Measurements from ENCODE around the gene PDE4B. TPM values are rescaled to one million over a fixed set of nuclear protein-coding genes. Genes with fewer than 3 reads are reported as not detected.
A peak's percentile ranks its signal among the peaks of the same experiment; 100 is the strongest.

Gene PDE4B
- total and polyA plus RNA-seq, 12 donors: 2.0 to 63.2 (median 15.3) TPM

GRCh38 chr1:66401244-66401643, 608.5 kb downstream of the PDE4B start:
- Histone ChIP-seq H3K27me3 (no peaks in the 10 kb centered on the region), H3K4me1 (peaks cover 9 to 44% (median 20%) of the 10 kb centered on the region in 9 donors), H3K4me3 (no peak overlapping the region), H3K27ac (no peak overlapping the region), H3K9me3 (no peaks in the 10 kb centered on the region), H3K36me3 (no peaks in the 10 kb centered on the region)
- 93 to 94% methylated on average over 2 of the region's 2 CpGs for WGBS, 2 donors
- DNase-seq: no peak
- ATAC-seq: no peak
- no peak for TF ChIP-seq CTCF (IDR thresholded peaks at IDR 0.05)
- intact Hi-C loops (cut with DNase I): loop anchor here in 3 of 10 donors (5.0 to 10.0 kb wide), 3 partner anchors 46 to 69 kb away; no protein-coding TSS in a partner anchor

- no peaks in the 10 kb centered on the region for H3K36me3 ChIP-seq
- H3K4me3 ChIP-seq: no peak overlapping the region
- intact Hi-C loops (cut with DNase I): loop anchor here in 3 of 10 donors (5.0 to 10.0 kb wide), 3 partner anchors 45 to 70 kb away; no protein-coding TSS in a partner anchor
- H3K4me1 ChIP-seq: peaks cover 9 to 34% (median 20%) of the 10 kb centered on the region in 9 donors
- ATAC-seq (peak; percentile 85 to 97 (median 94)), DNase-seq (peak; percentile 68 to 88)
- no peaks in the 10 kb centered on the region for H3K27me3 ChIP-seq
- WGBS, 2 donors: 10 to 18% methylated on average over 1 of the region's 1 CpG
- no peak for TF ChIP-seq CTCF (IDR thresholded peaks at IDR 0.05)
- no peaks in the 10 kb centered on the region for H3K9me3 ChIP-seq
- peak overlapping the region in 8 of 10 donors; percentile 13 to 76 (median 28) for H3K27ac ChIP-seq
Measured at GRCh38 chr1:66402194-66402593, 609.5 kb downstream of the PDE4B start.

GRCh38 chr1:66403007-66403731, 610.5 kb downstream of the PDE4B start:
- intact Hi-C loops (cut with DNase I): loop anchor here in 3 of 10 donors (1.0 to 10.0 kb wide), 4 partner anchors 44 to 138 kb away; no protein-coding TSS in a partner anchor

More at GRCh38 chr1:66403007-66403731, 610.5 kb downstream of the PDE4B start:
- TF ChIP-seq CTCF (IDR thresholded peaks at IDR 0.05): peak in 1 of 9 donors; percentile 11
- Histone ChIP-seq H3K4me1 (peaks cover 9 to 29% (median 20%) of the 10 kb centered on the region in 9 donors), H3K4me3 (no peak overlapping the region), H3K9me3 (no peaks in the 10 kb centered on the region), H3K36me3 (no peaks in the 10 kb centered on the region), H3K27ac (peak overlapping the region in 7 of 10 donors; percentile 13 to 76 (median 32)), H3K27me3 (no peaks in the 10 kb centered on the region)
- DNase-seq (peak in 1 of 2 donors; percentile 24), ATAC-seq (peak in 6 of 8 donors; percentile 36 to 81 (median 58))
- 74 to 78% methylated on average over 5 of the region's 5 CpGs for WGBS, 2 donors
